Liver (tissue), 3 donors: ENCODE data around the gene CCDC51.

ENCODE experiments used
- JUND ChIP-seq, 2 donors: IDR thresholded peaks; 2 replicates each; pipeline ENCODE4 v1.6.1; 2016; ENCODE audit warnings: antibody characterized with exemption in 2 of 2
- YY1 ChIP-seq: IDR thresholded peaks from 2 replicates; pipeline ENCODE4 v1.6.1; 2016; ENCODE audit warnings: antibody characterized with exemption, mild to moderate bottlenecking
- TF ChIP-seq, protein P1 (sequence below): fragments of 150-350 bp; IDR thresholded peaks from 2 replicates; pipeline ENCODE4 v1.5.1; 2017; ENCODE audit warnings: improper control_type of control experiment, low read depth, low read length; ENCODE audit not compliant: missing input control
- donor health status: healthy.
- donor health status: healthy.

DNA sequence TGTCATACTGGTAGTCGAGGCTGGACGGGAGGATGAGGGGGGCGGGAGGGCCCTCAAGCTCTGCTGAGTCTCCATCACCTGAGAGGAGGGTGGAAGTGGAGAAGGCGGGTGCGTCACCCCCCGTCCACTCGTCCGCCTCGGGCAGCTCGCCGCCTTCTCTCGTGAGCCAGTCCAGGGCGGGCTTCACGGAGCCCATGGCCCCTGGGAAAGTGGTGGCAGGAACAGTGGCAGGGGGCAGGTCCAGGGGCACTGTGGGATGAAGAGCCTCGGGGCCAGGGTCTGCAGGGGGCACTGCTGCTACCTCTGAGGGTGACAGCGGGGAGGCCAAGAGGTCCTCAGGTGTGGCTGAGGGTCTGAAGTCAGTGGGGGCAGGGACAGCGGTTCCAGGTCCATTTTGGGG is 20.3 kb downstream of the CCDC51 start:
- TF ChIP-seq JUND (IDR thresholded peaks at IDR 0.05), result no peak
- TF ChIP-seq, protein P1, sequence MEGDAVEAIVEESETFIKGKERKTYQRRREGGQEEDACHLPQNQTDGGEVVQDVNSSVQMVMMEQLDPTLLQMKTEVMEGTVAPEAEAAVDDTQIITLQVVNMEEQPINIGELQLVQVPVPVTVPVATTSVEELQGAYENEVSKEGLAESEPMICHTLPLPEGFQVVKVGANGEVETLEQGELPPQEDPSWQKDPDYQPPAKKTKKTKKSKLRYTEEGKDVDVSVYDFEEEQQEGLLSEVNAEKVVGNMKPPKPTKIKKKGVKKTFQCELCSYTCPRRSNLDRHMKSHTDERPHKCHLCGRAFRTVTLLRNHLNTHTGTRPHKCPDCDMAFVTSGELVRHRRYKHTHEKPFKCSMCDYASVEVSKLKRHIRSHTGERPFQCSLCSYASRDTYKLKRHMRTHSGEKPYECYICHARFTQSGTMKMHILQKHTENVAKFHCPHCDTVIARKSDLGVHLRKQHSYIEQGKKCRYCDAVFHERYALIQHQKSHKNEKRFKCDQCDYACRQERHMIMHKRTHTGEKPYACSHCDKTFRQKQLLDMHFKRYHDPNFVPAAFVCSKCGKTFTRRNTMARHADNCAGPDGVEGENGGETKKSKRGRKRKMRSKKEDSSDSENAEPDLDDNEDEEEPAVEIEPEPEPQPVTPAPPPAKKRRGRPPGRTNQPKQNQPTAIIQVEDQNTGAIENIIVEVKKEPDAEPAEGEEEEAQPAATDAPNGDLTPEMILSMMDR, result no peak
- TF ChIP-seq YY1, result no peak
